SIG-M5 (cell line): Measurements from ENCODE around the gene CSNK1D.

Experiments used
- DNase-seq: peaks from one replicate; lab custom pipeline; 2025; lab: John Stamatoyannopoulos, UW

Gene CSNK1D

GRCh38 chr17:82249896-82250581 lies 23.5 kb downstream of the CSNK1D start:
- no peak for DNase-seq

GRCh38 chr17:82248815-82249674 lies 24.5 kb downstream of the CSNK1D start:
- DNase-seq: no peak

- no peak for DNase-seq
Measured at GRCh38 chr17:82247856-82248671, 25.4 kb downstream of the CSNK1D start.

GRCh38 chr17:82247182-82247823 lies 26.2 kb downstream of the CSNK1D start:
- no peak for DNase-seq

- no peak for DNase-seq
Measured at GRCh38 chr17:82246365-82247181, 26.9 kb downstream of the CSNK1D start.

GRCh38 chr17:82246040-82246364 lies 27.5 kb downstream of the CSNK1D start:
- DNase-seq: no peak

GRCh38 chr17:82245134-82246039 lies 28.1 kb downstream of the CSNK1D start:
- DNase-seq: no peak

- no peak for DNase-seq
Measured at GRCh38 chr17:82244413-82245133, 28.9 kb downstream of the CSNK1D start.

- DNase-seq: no peak
Measured at GRCh38 chr17:82243648-82244412, 29.7 kb downstream of the CSNK1D start.

GRCh38 chr17:82242977-82243647 lies 30.4 kb downstream of the CSNK1D start:
- no peak for DNase-seq

- DNase-seq: no peak
Measured at GRCh38 chr17:82242698-82242976, 30.9 kb downstream of the CSNK1D start.

GRCh38 chr17:82241926-82242697 lies 31.4 kb downstream of the CSNK1D start:
- DNase-seq: no peak

- DNase-seq: no peak
Measured at GRCh38 chr17:82241183-82241925, 32.1 kb downstream of the CSNK1D start.

- no peak for DNase-seq
Measured at GRCh38 chr17:82240506-82241182, 32.9 kb downstream of the CSNK1D start.

GRCh38 chr17:82239926-82240505 lies 33.5 kb downstream of the CSNK1D start:
- no peak for DNase-seq

GRCh38 chr17:82239401-82239925 lies 34.0 kb downstream of the CSNK1D start:
- DNase-seq: no peak
